ENCODE measurements around the gene PRSS37. TPM values are rescaled to one million over a fixed set of nuclear protein-coding genes. Genes with fewer than 3 reads are reported as not detected.

The PRSS37 gene
- total RNA-seq, 1 donor from 2014 or later: not detected

DNA sequence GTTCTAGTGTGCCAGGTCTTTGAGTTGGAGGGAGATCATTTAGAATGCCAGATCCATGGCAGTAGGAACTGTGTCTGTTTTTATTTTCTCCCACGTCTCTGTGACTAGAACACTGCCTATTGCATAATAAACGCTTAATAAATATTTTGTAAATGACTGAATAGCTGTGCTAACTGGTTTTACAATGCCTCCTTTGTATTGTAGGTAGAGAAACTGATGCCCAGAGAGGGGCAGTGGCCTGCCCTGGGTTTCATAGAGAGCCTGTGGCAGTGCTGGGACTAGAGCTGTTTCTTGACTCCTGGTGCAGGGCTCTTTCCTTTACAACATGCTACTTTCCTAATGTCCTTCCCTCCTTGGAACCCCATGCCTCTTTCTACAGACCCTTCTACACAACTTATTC lies 48.8 kb downstream of the PRSS37 start:
- Mint-ChIP-seq H3K4me1 (ENCODE audit: low read depth) (no peaks in the 10 kb centered on the region), H3K9me3 (ENCODE audit: low read depth) (no peaks in the 10 kb centered on the region), H3K4me3 (ENCODE audit: unreplicated experiment) (no peak overlapping the region), H3K36me3 (ENCODE audit: low read depth) (peaks cover 12% of the 10 kb centered on the region), H3K27ac (ENCODE audit: unreplicated experiment) (no peak overlapping the region), H3K27me3 (ENCODE audit: low read depth) (no peaks in the 10 kb centered on the region)
- DNase-seq (ENCODE audit: low spot score): no peak
- no peak for TF ChIP-seq CTCF (IDR thresholded peaks at IDR 0.05)

- Mint-ChIP-seq H3K27me3 (ENCODE audit: low read depth) (no peaks in the 10 kb centered on the region), H3K4me1 (ENCODE audit: low read depth) (no peaks in the 10 kb centered on the region), H3K36me3 (ENCODE audit: low read depth) (peaks cover 12% of the 10 kb centered on the region), H3K4me3 (ENCODE audit: unreplicated experiment) (no peak within 1 kb of the TSS), H3K9me3 (ENCODE audit: low read depth) (no peaks in the 10 kb centered on the region), H3K27ac (ENCODE audit: unreplicated experiment) (no peak within 1 kb of the TSS)
- DNase-seq (ENCODE audit: low spot score): no peak
- TF ChIP-seq CTCF (IDR thresholded peaks at IDR 0.05): no peak
These were observed 51.4 kb downstream of the PRSS37 start, which contains the start of gene TAS2R5 for GRCh38 chr7:141789917-141790316. TSS of gene TAS2R5 (plus strand) at chr7:141790217. CDS start at chr7:141790362, 145 bp downstream.

DNA sequence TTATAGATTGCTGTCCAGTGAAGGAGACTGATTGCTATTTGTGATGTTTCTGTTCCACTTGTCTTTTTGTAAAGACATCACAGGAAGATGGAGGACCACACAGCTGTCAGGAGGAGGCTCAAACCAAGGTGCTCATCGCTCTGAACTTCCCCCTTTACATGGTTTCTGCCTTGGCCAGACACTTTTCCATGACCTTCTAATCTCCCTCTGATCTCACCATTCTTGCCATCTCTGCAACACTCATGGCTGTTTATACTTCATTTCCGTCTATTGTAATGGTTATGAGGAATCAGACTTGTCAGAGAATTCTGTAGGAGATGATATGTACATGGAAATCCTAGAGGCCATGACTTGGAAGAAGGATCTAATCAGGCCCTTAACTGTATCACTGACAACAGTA lies 53.0 kb downstream of the PRSS37 start:
- H3K27me3 Mint-ChIP-seq (ENCODE audit: low read depth): no peaks in the 10 kb centered on the region
- H3K4me3 Mint-ChIP-seq (ENCODE audit: unreplicated experiment): no peak overlapping the region
- no peak for TF ChIP-seq CTCF (IDR thresholded peaks at IDR 0.05)
- H3K9me3 Mint-ChIP-seq (ENCODE audit: low read depth): no peaks in the 10 kb centered on the region
- H3K36me3 Mint-ChIP-seq (ENCODE audit: low read depth): peaks cover 12% of the 10 kb centered on the region
- H3K4me1 Mint-ChIP-seq (ENCODE audit: low read depth): no peaks in the 10 kb centered on the region
- no peak for DNase-seq (ENCODE audit: low spot score)
- H3K27ac Mint-ChIP-seq (ENCODE audit: unreplicated experiment): no peak overlapping the region

Other genes with a start within 250 kb of the PRSS37 start
- gene DENND11, start 139.3 kb downstream of the PRSS37 start, total RNA-seq: 8.0 to 9.2 TPM (median 8.5 TPM) in 3 replicates
- gene WEE2, start 133.1 kb downstream of the PRSS37 start, total RNA-seq: not detected in 3 replicates
- gene SSBP1, start 103.1 kb downstream of the PRSS37 start, total RNA-seq: 100 to 114 TPM (median 102 TPM) in 3 replicates
- gene TAS2R3, start 77.4 kb downstream of the PRSS37 start, total RNA-seq: 0.52 to 2.9 TPM in 2 of 3 replicates, not detected in the other
- gene TAS2R4, start 64.8 kb downstream of the PRSS37 start, total RNA-seq: 0.28 to 1.3 TPM (median 0.35 TPM) in 3 replicates
- gene TAS2R5, start 51.3 kb downstream of the PRSS37 start, total RNA-seq: 0.62 to 1.5 TPM (median 0.72 TPM) in 3 replicates
- gene OR9A4, start 74.9 kb upstream of the PRSS37 start, total RNA-seq: not detected in 3 replicates
- gene CLEC5A, start 105.5 kb upstream of the PRSS37 start, total RNA-seq: not detected in 3 replicates
- not detected in 3 replicates for gene TAS2R38, start 132.3 kb upstream of the PRSS37 start, total RNA-seq
- 0.10 to 0.27 TPM (median 0.17 TPM) in 3 replicates for gene MGAM, start 154.4 kb upstream of the PRSS37 start, total RNA-seq

Measured in chondrocyte (in vitro differentiated cells).